Kidney tubule cell (primary cell): ENCODE data around the gene SRP14.
A peak's percentile ranks its signal among the peaks of the same experiment; 100 is the strongest.
"Not testable (repeated sequence)": the region's sequence is repeated elsewhere in the genome, so short reads cannot be mapped to it uniquely, and the experiment has no call there.

Source experiments
- DNase-seq: peaks from one replicate; pipeline ENCODE4 v3.0.0-alpha.2; 2018; ENCODE audit warnings: low spot score

SRP14 gene

GRCh38 chr15:40038638-40039543 lies at the start of gene SRP14:
Gene SRP14 (minus strand): TSS chr15:40039181. CDS start chr15:40039116, 65 bp downstream.
- peak; percentile 94 for DNase-seq

GRCh38 chr15:40087991-40088928 lies 49.3 kb upstream of the SRP14 start:
- no peak for DNase-seq

- DNase-seq = no peak
These were observed 48.3 kb upstream of the SRP14 start for GRCh38 chr15:40087068-40087810.

GRCh38 chr15:40085266-40085665 lies 46.3 kb upstream of the SRP14 start:
- no peak for DNase-seq

- DNase-seq = peak; percentile 68
These were observed 45.7 kb upstream of the SRP14 start for GRCh38 chr15:40084650-40085049.

GRCh38 chr15:40082195-40082883 lies 43.4 kb upstream of the SRP14 start:
- DNase-seq = no peak

- peak; percentile 80 for DNase-seq
These were observed 42.8 kb upstream of the SRP14 start for GRCh38 chr15:40081691-40082194.

GRCh38 chr15:40080847-40081246 lies 41.9 kb upstream of the SRP14 start:
- DNase-seq = no peak

- DNase-seq = no peak
These were observed 41.1 kb upstream of the SRP14 start for GRCh38 chr15:40080104-40080503.

- DNase-seq = no peak
These were observed 40.5 kb upstream of the SRP14 start for GRCh38 chr15:40079456-40079855.

GRCh38 chr15:40075298-40076044 lies 36.5 kb upstream of the SRP14 start:
- DNase-seq = peak; percentile 72

- DNase-seq = not testable (repeated sequence)
These were observed 35.7 kb upstream of the SRP14 start for GRCh38 chr15:40074656-40075055.

GRCh38 chr15:40073716-40074490 lies 34.9 kb upstream of the SRP14 start:
- DNase-seq = not testable (repeated sequence)

GRCh38 chr15:40072216-40072990 lies 33.4 kb upstream of the SRP14 start:
- DNase-seq = no peak

- no peak for DNase-seq
These were observed 31.7 kb upstream of the SRP14 start for GRCh38 chr15:40070608-40071218.

GRCh38 chr15:40070166-40070557 lies 31.2 kb upstream of the SRP14 start:
- no peak for DNase-seq

- DNase-seq = peak; percentile 96
These were observed 30.5 kb upstream of the SRP14 start for GRCh38 chr15:40069178-40070165.
